ENCODE measurements around the gene YDJC. TPM values are rescaled to one million over a fixed set of nuclear protein-coding genes. Genes with fewer than 3 reads are reported as not detected.
"Not testable (repeated sequence)": the region's sequence is repeated elsewhere in the genome, so short reads cannot be mapped to it uniquely, and the experiment has no call there.

YDJC gene
- total RNA-seq, 1 experiment from 2014 or later: 10.8 TPM

GRCh38 chr22:21632931-21633330, 3.1 kb upstream of the YDJC start:
- no peak for DNase-seq (ENCODE audit: low read depth)

- peak; percentile 16 for DNase-seq (ENCODE audit: low read depth)
Measured at GRCh38 chr22:21632237-21632895, 2.5 kb upstream of the YDJC start, which contains the start of gene CCDC116. Gene CCDC116 (plus strand): TSS chr22:21632760. CDS start chr22:21633182, 422 bp downstream.

DNA sequence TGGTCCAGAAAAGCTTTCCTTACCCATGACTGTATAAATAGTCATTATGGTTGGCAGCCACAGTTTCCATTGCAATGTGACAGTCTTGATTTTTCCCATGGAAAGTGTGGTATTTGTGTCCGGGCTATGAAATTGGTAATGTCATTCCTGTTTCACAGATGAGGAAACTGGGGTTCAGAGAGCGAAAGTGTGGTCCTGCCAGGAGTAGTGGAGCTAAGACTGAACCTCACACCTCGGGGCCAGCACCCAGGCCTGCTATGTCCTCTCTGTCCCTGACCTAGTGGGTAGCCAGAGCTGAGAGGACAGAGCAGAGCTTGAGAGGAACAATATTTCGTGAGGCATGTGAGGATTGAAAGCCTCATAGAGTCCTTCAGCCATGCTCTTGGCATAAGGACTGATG, 1.2 kb upstream of the YDJC start:
- no peak for DNase-seq (ENCODE audit: low read depth)

GRCh38 chr22:21628386-21629254, 1.2 kb downstream of the YDJC start:
- no peak for DNase-seq (ENCODE audit: low read depth)

GRCh38 chr22:21626735-21627469, 2.9 kb downstream of the YDJC start:
- no peak for DNase-seq (ENCODE audit: low read depth)

DNA sequence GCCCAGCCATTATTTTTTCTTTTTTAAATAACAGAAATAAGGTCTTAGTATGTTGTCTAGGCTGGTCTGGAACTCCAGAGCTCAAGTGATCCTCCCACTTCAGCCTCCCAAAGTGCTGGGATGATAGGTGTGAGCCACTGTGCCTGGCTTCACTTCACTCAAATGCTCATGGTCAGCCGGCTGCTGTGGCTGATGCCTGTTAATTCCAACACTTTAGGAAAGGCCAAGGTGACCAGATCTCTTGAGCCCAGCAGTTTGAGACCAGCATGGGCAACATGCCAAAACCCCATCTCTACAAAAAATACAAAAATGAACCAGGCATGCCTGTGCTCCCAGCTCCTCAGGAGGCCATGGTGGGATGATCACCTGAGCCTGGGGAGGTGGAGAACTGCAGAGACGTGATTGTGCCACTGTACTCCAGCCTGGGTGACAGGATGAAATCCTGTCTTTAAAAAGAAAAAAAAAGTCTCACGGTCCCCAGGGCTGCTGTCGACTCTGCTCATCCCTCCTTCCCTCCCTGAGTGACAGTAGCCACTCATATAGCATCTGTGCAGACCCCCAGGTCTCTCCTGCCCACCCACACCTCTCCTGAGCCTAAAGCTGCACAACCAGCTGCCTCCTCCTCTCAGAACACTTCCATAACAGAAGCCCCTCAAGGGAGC, 3.6 kb downstream of the YDJC start:
- DNase-seq (ENCODE audit: low read depth): no peak

DNA sequence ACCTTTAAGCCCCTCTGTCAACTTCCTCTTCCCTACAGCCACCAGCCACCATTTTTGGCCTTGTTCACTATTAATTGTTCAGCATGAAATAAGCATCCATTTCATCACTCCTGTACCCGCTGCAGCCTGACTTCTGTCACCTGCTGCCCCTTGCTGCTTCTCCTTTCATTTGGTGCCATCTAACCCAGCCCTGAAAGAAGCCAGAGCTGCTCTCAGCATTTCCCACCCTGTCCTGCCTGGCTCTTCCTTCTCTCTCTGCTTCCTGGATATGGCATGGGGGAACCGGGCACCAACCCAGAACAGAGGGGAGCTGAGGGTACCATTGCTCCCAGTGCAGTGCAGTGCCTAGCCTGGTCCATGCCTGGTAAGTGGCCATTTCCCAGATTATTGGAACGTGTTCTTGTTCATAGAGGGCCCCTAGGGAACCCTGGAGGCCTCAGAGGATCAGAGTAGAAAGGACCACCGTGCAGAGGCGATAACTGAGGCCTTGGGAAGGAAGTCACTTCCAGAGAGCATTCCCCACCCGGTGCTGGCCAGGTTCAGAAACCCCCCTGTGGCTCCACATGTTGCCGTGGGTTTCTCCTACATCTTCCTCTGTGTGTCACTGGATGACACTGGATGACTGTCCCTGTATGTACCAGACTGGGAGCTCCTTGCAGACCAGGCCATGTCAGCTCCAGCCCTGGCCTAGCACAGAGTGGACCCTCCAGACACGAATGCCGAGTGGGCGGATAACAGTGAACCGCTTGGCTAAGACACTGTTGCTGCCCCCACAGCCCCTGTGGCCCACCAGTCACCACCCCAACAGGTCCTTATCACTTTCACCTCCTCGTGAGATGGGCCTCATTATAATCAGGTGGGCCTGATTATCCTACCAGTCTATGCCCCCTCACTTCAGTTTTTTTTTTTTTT, 4.7 kb downstream of the YDJC start:
- DNase-seq (ENCODE audit: low read depth): no peak

DNA sequence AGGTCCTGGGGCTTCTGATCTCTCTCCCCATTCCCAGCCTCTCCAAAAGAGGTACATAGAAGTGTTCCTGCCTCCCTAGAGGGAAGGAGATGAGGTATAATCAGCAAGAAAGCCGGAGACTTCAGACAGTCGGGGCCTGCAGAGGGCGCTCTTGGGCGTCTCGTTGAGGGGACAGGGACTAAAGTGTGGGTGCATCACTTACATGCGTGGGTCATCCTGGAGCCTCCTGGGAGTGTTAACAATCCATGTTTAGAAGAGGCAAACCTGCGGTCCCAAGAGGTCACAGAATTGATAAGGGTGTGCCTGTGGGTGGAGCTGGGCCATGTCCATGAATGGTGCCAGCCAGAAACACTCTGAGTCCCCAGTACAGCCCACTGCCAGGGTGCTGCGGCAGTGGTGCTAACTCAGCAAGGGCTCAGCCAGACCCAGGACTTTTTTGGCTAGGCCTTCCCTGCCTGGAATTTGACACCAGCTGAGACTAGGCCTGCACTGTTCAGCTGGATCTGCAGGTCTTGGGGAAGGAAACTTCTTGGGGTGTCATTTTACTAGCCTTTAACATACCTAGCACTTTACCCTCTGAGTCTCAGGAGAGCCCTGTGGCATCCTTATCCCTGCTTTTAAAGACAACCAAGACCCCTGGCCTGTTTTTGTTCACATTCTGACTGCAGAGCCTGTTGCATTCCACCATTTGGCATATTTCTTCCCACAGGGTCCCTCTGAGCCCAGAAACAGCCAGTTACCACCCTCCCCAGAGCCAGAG, 5.5 kb downstream of the YDJC start:
- DNase-seq (ENCODE audit: low read depth): no peak

DNA sequence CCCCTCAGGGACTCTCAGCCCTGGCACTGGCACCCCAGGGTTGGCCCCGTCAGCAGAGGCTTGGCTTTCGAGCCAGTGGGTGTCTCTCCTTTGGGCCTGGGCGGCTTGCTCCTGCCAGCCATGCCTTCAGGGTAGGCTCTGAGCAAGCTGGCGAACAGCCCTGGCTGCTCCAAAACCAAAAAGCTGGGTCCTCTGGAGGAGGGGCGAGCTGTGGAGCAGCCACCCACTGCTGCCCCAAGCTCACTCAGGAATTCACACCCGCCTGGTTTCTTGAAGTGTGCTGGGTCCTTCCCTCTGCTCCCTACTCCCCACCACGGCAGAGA, 6.2 kb downstream of the YDJC start:
- DNase-seq (ENCODE audit: low read depth): no peak

DNA sequence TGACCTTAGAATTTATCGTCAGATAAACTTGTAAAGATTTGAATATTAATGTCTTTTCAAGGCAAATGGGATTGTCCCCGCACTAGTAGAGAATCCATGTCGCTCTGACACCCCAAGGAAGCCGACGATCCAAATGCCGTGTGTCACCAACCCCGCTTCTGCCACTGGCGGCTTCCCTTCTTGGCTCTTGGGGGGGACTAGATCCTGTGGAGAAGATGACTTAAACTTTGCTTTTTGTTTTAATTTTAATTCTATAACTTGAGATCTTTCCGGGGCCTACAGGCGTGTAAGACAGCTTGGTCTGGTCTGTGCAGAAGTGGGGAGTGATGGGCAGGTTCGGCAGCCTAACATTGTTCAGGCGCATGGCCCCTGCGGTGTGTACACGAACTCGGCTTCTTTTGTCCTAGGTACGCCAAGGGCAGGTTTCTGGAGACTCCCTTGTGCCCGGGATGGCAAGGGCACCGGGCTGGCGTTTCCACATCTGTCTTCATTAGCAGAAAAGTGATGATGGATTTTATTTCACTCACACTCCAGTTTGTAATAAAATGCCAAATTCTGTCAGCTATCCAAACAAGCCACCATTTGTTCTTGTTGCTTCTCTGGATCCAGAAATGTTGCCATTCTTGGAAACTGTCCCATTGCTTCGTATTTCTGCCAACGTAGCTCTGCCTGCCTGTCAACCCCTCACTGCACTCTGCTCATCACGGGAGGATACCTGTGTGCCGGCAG, 6.7 kb downstream of the YDJC start:
- no peak for DNase-seq (ENCODE audit: low read depth)

- DNase-seq (ENCODE audit: low read depth): no peak
Measured at GRCh38 chr22:21622011-21622918, 7.6 kb downstream of the YDJC start.

- DNase-seq (ENCODE audit: low read depth): no peak
Measured at GRCh38 chr22:21621025-21621424, 8.8 kb downstream of the YDJC start.

- not testable (repeated sequence) for DNase-seq (ENCODE audit: low read depth)
Measured at GRCh38 chr22:21617337-21617736, 12.5 kb downstream of the YDJC start.

DNA sequence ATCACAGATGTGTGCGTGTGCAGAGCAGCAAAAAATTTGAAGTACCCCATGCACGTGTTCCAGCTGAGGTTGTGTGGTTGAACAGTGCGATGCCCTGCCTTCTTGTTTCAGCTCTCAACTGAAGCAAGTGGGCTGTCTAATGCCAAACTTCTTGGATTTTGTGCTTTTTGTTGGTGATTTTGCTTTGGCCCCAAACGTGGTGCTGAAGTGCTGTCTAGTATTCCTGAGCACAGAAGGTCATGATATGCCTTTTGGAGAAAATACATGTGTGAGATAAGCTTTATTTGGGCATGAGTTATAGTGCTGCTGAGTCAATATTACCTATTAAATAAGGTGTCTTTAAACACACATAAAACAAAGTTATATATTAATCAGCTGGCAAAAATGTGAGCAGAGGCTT, 14.1 kb downstream of the YDJC start:
- DNase-seq (ENCODE audit: low read depth): no peak

- no peak for DNase-seq (ENCODE audit: low read depth)
Measured at GRCh38 chr22:21613553-21614233, 16.1 kb downstream of the YDJC start.

DNA sequence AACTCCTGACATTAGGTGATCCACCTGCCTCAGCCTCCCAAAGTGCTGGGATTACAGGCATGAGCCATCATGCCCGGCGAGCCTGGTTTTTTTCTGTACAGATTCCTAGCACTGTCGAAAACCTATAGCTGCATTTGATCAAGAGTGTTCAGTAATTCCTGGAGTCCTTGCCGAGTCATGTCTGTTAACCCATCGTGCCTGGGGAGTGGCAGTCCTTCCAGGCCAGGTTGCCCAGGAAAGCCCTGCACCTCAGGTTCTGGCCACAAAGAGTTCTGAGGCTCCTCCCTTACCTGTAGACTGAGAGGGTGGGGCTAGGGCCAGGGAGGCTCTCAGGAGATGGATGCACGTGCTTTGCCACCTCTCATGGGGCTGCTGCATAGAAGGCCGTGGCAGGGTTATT, 17.0 kb downstream of the YDJC start:
- DNase-seq (ENCODE audit: low read depth): no peak

DNA sequence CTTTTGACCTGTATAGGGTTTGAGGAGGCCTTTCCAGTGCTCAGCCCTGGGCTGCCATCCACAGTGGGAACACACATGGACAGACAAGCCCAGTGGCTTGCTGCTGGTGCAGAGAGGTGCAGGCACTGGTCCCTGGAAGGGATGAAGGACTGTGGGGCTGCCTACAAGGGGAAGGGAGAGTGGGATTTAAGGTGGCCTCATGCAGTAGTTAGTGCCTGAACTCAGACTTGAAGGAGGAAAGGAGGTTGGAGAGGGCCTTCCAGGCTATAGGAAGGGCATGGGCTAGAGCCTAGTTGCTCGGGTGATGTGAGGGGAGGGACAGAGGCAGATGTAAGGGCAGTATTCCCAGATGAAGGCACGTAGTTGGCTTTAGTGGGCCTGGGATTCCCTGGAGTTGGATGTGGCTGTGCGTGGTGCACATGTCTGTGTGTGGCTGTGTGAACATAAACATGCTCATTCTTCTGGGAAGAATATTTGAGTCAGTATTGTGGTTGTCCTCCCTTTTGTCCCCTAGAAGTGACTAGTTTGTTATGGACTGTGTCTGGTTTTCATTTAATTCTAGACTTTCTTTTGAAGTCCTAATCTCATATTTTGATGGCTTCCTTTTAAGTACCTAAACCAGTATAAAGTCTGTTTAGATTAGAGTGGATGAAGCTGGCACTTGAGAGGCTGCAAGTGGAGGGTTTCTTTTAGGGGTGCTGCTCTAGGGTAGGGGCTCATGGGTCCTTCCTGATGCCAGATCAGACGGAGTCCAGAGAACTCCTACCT, 18.4 kb downstream of the YDJC start:
- DNase-seq (ENCODE audit: low read depth): no peak
